ENCODE results near the gene ADK.
"Not testable (repeated sequence)": the region's sequence is repeated elsewhere in the genome, so short reads cannot be mapped to it uniquely, and the experiment has no call there.

ADK gene

DNA sequence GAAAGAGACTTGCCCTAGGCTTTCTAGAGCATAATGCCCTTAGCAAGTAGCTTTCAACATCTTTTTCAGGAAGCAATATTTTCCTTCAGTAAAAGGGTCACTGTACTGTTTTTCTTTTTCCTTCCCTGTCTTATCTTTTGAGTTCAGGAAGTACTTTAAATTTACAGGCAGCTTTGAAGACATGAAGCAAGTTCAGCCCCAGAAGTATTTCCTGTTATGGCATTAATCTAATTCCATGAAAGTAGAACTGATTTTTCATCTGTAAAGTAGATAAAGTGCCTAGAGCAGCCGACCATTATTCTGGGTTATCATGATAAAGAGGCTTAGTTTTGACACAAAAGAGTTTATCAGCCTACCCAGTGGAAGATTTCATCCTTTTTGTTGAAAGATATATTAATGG, 288.2 kb downstream of the ADK start:
- in situ Hi-C loops (cut with HindIII; ENCODE audit: low sequenced_read_pairs), result no loop called here
- no peak for TF ChIP-seq CTCF (IDR thresholded peaks at IDR 0.05; ENCODE audit: low read depth, low read length, missing control alignments)

DNA sequence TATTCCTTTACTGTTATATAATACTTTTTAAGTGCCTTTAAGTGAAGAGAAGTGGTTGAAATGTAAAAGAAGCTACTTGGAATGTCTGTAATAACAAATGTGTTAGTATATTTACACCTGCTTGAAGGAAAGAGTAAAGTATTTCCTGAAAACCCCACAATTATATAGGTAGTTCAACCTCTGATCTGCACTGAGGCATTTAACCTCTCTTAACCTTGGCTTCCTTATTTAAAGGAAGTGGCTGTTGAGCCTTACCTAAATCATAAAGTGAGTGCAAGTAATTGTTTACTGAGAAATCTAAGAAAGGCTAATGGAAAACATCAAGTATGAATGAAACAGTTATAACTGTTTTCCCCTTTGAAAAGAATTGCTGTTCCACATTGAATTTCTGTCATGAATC, 294.5 kb downstream of the ADK start:
- H3K4me3 ChIP-seq (ENCODE audit: low read depth, low read length), result no peak overlapping the region
- TF ChIP-seq CTCF (IDR thresholded peaks at IDR 0.05; ENCODE audit: low read depth, low read length, missing control alignments), result no peak
- DNase-seq (ENCODE audit: low read depth), result no peak
- in situ Hi-C loops (cut with HindIII; ENCODE audit: low sequenced_read_pairs), result no loop called here

More for the DNA sequence above, 288.2 kb downstream of the ADK start:
- H3K4me3 ChIP-seq (ENCODE audit: low read depth, low read length), result no peak overlapping the region
- no peak for DNase-seq (ENCODE audit: low read depth)

DNA sequence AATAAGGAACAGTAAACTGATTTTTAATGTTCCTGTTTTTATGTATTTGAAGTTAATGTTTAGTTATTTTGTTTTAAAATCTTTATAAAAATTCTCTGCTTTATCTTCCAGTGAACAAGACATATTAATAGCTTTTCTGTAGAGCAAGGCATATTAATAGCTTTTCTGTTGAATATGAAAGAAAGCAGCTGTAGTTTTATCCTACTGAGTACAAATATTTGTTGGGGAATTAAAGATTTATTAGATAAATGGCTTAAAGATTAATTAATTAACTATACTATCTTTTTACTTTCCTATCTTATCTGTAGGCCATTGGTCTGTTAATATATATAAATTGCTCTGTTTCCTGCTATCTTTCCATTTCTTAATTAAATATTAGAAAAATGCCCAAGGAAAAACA, 299.6 kb downstream of the ADK start:
- H3K4me3 ChIP-seq (ENCODE audit: low read depth, low read length), result no peak overlapping the region
- in situ Hi-C loops (cut with HindIII; ENCODE audit: low sequenced_read_pairs), result no loop called here
- TF ChIP-seq CTCF (IDR thresholded peaks at IDR 0.05; ENCODE audit: low read depth, low read length, missing control alignments), result no peak
- no peak for DNase-seq (ENCODE audit: low read depth)

- in situ Hi-C loops (cut with HindIII; ENCODE audit: low sequenced_read_pairs), result no loop called here
These were observed 300.3 kb downstream of the ADK start for GRCh38 chr10:74451127-74451829.

DNA sequence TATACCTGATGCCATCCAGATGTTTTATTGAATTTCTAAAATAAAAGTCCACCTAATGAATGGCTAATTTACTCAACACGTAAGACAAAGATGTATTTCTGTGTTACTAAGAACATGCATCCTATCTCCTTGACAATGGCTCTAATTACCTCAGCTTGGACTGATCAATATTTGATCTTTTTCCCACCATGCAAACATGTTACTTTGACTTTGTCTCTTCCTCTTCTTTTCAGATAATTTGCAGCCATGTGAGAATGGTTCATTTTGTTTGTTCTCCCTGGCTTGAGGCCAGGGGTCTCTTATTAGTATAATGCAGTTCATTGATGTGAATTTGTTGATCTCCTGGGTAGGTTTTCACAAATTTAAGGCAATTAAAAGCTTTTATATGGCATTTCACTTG, 302.1 kb downstream of the ADK start:
- TF ChIP-seq CTCF (IDR thresholded peaks at IDR 0.05; ENCODE audit: low read depth, low read length, missing control alignments), result no peak
- in situ Hi-C loops (cut with HindIII; ENCODE audit: low sequenced_read_pairs), result no loop called here
- no peak for DNase-seq (ENCODE audit: low read depth)
- H3K4me3 ChIP-seq (ENCODE audit: low read depth, low read length), result no peak overlapping the region

More at GRCh38 chr10:74451127-74451829, 300.3 kb downstream of the ADK start:
- no peak overlapping the region for H3K4me3 ChIP-seq (ENCODE audit: low read depth, low read length)
- TF ChIP-seq CTCF (IDR thresholded peaks at IDR 0.05; ENCODE audit: low read depth, low read length, missing control alignments), result no peak
- no peak for DNase-seq (ENCODE audit: low read depth)

DNA sequence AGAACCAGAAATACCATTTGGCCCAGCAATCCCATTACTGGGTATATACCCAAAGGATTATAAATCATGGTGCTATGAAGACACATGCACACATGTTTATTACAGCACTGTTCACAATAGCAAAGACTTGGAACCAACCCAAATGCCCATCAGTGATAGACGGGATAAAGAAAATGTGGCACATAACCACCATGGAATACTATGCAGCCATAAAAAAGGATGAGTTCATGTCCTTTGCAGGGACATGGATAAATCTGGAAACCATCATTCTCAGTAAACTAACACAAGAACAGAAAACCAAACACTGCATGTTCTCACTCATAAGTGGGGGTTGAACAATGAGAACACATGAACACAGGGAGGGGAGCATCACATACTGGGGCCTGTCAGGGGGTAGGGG, 306.5 kb downstream of the ADK start:
- DNase-seq (ENCODE audit: low read depth); in situ Hi-C loops (cut with HindIII; ENCODE audit: low sequenced_read_pairs); H3K4me3 ChIP-seq (ENCODE audit: low read depth, low read length): not testable (repeated sequence)

DNA sequence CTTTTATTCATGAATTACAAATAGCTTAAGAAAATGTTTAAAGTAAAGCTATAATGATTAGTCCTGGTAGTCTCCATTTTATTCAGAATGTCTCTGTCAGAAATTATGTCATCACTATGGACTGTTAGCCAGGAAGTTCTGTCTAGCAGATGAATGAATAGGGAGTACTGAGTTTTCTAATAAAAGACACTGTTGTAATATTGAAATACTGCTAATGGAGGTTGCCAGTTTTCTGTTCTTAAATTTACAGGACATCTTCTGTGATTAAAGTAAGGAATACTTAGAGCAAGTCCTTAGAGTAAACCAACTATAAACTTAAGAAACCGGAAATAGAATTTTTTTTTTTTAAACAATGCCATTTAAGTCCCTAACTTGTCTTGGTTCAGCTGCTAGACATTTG, 309.8 kb downstream of the ADK start:
- in situ Hi-C loops (cut with HindIII; ENCODE audit: low sequenced_read_pairs), result no loop called here
- no peak for TF ChIP-seq CTCF (IDR thresholded peaks at IDR 0.05; ENCODE audit: low read depth, low read length, missing control alignments)
- DNase-seq (ENCODE audit: low read depth), result no peak
- H3K4me3 ChIP-seq (ENCODE audit: low read depth, low read length), result no peak overlapping the region
